ENCODE measurements around the gene MYH14. TPM values are rescaled to one million over a fixed set of nuclear protein-coding genes. Genes with fewer than 3 reads are reported as not detected.
A peak's percentile ranks its signal among the peaks of the same experiment; 100 is the strongest.

The MYH14 gene
- total and polyA plus RNA-seq, 5 donors, result 69.9 to 92.9 (median 73.6) TPM

DNA sequence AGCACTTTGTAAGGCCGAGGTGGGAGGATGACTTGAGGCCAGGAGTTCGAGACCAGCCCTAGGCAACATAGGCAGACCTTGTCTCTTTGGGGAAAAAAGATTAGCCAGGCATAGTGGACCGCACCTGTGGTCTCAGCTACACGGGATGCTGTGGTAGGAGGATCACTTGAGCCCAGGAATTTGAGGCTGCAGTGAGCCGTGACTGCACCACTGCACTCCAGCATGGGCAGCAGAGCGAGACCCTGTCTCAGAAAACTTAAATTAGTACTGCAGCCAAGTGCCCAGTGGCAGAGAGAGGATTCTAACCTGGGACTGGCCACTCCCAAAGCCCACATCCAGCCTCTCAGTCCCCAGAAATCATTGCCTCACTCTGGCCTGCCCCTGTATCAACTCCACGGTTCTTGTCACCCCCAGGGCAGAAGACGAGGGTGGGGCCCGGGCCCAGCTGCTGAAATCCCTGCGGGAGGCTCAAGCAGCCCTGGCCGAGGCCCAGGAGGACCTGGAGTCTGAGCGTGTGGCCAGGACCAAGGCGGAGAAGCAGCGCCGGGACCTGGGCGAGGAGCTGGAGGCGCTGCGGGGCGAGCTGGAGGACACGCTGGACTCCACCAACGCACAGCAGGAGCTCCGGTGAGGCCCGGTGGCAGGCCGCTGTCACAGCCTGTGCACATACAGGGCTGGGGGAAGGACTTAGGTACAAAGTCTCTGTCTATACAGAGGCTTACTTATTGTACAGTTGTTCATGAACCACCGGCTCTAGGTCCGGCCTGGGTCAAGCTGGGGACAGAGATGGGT is 72.4 kb downstream of the MYH14 start:
- ATAC-seq, result no peak
- H3K4me1 ChIP-seq (ENCODE audit: control insufficient read depth, insufficient read depth, low read length), result no peaks in the 10 kb centered on the region
- H3K4me3 ChIP-seq (ENCODE audit: low read length), result no peak overlapping the region
- no peaks in the 10 kb centered on the region for H3K27me3 ChIP-seq (ENCODE audit: control insufficient read depth, insufficient read depth)
- no peak overlapping the region for H3K27ac ChIP-seq (ENCODE audit: low read length)
- intact Hi-C loops (cut with DNase I), result no loop called here
- DNase-seq, result no peak
- WGBS, result 76% methylated on average over 26 of the region's 26 CpGs
- H3K9me3 ChIP-seq (ENCODE audit: control insufficient read depth, low read length), result no peaks in the 10 kb centered on the region

DNA sequence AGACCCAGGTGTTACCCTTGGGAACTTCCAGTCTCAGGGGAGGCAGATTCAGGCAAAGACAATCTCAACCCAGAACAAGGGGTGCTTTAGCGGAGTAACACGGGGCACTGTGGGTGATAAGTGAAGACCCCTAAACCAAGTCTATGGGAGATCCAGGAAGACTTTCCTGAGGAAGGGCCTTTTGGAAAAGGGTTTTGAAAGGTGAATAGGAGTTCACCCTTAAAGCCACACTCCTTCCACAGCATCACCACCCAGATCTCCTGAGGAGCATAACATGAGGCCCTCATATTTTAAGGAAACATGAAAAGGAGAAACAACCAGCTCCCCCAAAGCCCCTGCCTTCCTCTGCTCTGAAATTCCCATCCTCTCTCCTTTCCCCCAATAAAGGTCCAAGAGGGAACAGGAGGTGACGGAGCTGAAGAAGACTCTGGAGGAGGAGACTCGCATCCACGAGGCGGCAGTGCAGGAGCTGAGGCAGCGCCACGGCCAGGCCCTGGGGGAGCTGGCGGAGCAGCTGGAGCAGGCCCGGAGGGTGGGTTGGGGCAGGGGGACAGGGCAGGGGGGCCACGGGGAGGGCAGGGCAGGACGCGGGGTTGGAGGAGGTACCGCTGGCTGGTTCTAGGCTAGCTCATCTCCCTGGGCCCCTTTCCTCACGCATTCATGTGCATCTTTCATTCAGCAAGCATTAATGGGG is 73.1 kb downstream of the MYH14 start:
- H3K4me3 ChIP-seq (ENCODE audit: low read length), result no peak overlapping the region
- 84% methylated on average over 15 of the region's 15 CpGs for WGBS
- ATAC-seq, result no peak
- no peaks in the 10 kb centered on the region for H3K9me3 ChIP-seq (ENCODE audit: control insufficient read depth, low read length)
- no peaks in the 10 kb centered on the region for H3K27me3 ChIP-seq (ENCODE audit: control insufficient read depth, insufficient read depth)
- intact Hi-C loops (cut with DNase I), result no loop called here
- no peak overlapping the region for H3K27ac ChIP-seq (ENCODE audit: low read length)
- DNase-seq, result no peak
- no peaks in the 10 kb centered on the region for H3K4me1 ChIP-seq (ENCODE audit: control insufficient read depth, insufficient read depth, low read length)

DNA sequence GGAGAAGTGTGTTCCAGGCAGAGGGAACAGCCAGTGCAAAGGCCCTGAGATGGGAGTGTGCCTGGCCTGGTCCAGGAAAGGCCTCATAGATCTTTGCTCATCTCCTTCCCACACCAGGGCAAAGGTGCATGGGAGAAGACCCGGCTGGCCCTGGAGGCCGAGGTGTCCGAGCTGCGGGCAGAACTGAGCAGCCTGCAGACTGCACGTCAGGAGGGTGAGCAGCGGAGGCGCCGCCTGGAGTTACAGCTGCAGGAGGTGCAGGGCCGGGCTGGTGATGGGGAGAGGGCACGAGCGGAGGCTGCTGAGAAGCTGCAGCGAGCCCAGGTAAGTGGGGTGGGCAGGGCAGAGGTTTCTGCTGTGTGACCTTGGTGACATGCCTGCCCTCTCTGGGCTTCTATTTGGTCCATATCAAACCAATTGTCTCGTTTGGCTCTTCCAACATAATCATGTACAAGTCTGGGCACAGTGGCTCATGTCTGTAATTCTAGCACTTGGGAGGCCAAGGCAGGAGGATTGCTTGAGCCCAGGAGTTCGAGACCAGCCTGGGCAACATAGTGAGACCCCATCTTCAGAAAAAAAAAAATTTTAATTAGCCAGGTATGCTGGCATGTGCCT is 74.7 kb downstream of the MYH14 start:
- no peak overlapping the region for H3K4me3 ChIP-seq (ENCODE audit: low read length)

DNA sequence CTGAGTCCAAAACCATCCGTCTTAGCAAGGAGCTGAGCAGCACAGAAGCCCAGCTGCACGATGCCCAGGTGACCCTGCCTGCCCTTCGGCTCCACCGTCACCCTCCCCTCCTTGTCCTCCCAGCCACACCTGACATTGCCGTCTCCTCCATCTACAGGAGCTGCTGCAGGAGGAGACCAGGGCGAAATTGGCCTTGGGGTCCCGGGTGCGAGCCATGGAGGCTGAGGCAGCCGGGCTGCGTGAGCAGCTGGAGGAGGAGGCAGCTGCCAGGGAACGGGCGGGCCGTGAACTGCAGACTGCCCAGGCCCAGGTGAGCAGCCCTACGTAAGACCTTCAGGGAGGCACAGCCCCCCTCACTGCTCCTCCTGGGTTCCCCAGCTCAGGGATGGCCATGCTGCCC is 76.7 kb downstream of the MYH14 start:
- peak in 1 of 2 donors; percentile 38 for ATAC-seq
- Histone ChIP-seq H3K4me3 (ENCODE audit: low read length) (no peak overlapping the region), H3K27me3 (ENCODE audit: control insufficient read depth, insufficient read depth) (no peaks in the 10 kb centered on the region), H3K27ac (ENCODE audit: low read length) (no peak overlapping the region), H3K9me3 (ENCODE audit: control insufficient read depth, low read length) (no peaks in the 10 kb centered on the region), H3K4me1 (ENCODE audit: control insufficient read depth, insufficient read depth, low read length) (no peaks in the 10 kb centered on the region)
- no peak for DNase-seq
- 79% methylated on average over 14 of the region's 14 CpGs for WGBS
- intact Hi-C loops (cut with DNase I), result no loop called here

More for the DNA sequence above, 74.7 kb downstream of the MYH14 start:
- H3K9me3 ChIP-seq (ENCODE audit: control insufficient read depth, low read length), result no peaks in the 10 kb centered on the region
- no peaks in the 10 kb centered on the region for H3K4me1 ChIP-seq (ENCODE audit: control insufficient read depth, insufficient read depth, low read length)
- no peak for ATAC-seq
- intact Hi-C loops (cut with DNase I), result no loop called here
- WGBS, result 91% methylated on average over 14 of the region's 14 CpGs
- no peak for DNase-seq
- H3K27me3 ChIP-seq (ENCODE audit: control insufficient read depth, insufficient read depth), result no peaks in the 10 kb centered on the region
- H3K27ac ChIP-seq (ENCODE audit: low read length), result no peak overlapping the region

DNA sequence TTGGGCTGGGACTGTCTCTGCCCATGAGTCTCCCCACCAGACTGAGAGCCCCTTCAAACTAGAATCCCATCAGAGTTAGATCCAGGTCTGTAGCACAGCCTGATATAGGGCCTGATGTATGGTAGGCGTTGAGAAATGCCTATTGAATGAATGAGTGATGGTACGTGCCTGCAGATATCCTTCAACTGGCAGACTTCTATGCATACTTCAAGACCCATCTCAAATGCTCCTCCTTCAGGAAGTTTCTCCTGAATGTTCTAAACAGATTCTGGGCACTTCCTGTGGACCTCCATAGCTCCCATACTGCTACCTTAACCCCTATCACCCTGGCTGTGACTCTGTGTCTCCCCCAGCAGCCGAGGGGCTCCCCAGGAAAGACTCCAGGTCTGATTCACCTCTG is 77.6 kb downstream of the MYH14 start:
- ATAC-seq, result no peak
- no peak overlapping the region for H3K4me3 ChIP-seq (ENCODE audit: low read length)
- no peaks in the 10 kb centered on the region for H3K27me3 ChIP-seq (ENCODE audit: control insufficient read depth, insufficient read depth)
- intact Hi-C loops (cut with DNase I), result no loop called here
- no peak overlapping the region for H3K27ac ChIP-seq (ENCODE audit: low read length)
- 62% methylated on average over 3 of the region's 3 CpGs for WGBS
- DNase-seq, result no peak
- no peaks in the 10 kb centered on the region for H3K9me3 ChIP-seq (ENCODE audit: control insufficient read depth, low read length)
- H3K4me1 ChIP-seq (ENCODE audit: control insufficient read depth, insufficient read depth, low read length), result no peaks in the 10 kb centered on the region

DNA sequence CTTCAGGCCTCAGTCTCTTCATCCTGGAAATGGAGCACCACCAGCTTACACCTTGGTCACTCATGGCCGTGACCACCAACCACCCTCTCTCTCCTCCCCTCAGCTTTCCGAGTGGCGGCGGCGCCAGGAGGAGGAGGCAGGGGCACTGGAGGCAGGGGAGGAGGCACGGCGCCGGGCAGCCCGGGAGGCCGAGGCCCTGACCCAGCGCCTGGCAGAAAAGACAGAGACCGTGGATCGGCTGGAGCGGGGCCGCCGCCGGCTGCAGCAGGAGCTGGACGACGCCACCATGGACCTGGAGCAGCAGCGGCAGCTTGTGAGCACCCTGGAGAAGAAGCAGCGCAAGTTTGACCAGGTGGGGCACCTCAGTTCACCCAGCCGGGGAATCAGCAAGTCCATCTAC is 78.1 kb downstream of the MYH14 start:
- no peak overlapping the region for H3K27ac ChIP-seq (ENCODE audit: low read length)
- no peaks in the 10 kb centered on the region for H3K4me1 ChIP-seq (ENCODE audit: control insufficient read depth, insufficient read depth, low read length)
- H3K4me3 ChIP-seq (ENCODE audit: low read length), result no peak overlapping the region
- H3K9me3 ChIP-seq (ENCODE audit: control insufficient read depth, low read length), result no peaks in the 10 kb centered on the region
- intact Hi-C loops (cut with DNase I), result no loop called here
- no peaks in the 10 kb centered on the region for H3K27me3 ChIP-seq (ENCODE audit: control insufficient read depth, insufficient read depth)
- no peak for ATAC-seq
- WGBS, result 93% methylated on average over 22 of the region's 22 CpGs
- no peak for DNase-seq

DNA sequence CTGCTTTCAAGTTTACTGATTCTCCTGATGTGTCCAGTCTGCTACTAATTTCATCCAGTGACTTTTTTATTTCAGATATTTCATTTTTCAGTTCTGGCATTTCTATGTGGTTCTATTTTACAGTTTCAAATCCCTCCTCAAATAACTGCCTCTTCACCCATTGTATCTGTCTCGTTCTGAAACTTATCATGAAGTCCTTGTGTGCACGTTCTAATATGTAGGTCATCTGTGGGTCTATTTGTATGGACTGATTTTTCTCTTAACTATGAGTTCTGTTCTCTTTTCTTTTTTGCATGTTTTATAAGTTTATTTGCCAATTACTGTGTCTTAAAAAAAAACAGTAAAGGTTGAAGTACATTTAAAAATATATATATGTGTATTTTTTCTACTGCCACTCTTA is 82.4 kb downstream of the MYH14 start:
- Histone ChIP-seq H3K27ac (ENCODE audit: low read length) (no peak overlapping the region), H3K9me3 (ENCODE audit: control insufficient read depth, low read length) (no peaks in the 10 kb centered on the region), H3K27me3 (ENCODE audit: control insufficient read depth, insufficient read depth) (no peaks in the 10 kb centered on the region), H3K4me1 (ENCODE audit: control insufficient read depth, insufficient read depth, low read length) (no peaks in the 10 kb centered on the region), H3K4me3 (ENCODE audit: low read length) (no peak overlapping the region)
- ATAC-seq, result no peak
- no peak for DNase-seq
- 73% methylated on average over 2 of the region's 2 CpGs for WGBS
- intact Hi-C loops (cut with DNase I), result no loop called here

DNA sequence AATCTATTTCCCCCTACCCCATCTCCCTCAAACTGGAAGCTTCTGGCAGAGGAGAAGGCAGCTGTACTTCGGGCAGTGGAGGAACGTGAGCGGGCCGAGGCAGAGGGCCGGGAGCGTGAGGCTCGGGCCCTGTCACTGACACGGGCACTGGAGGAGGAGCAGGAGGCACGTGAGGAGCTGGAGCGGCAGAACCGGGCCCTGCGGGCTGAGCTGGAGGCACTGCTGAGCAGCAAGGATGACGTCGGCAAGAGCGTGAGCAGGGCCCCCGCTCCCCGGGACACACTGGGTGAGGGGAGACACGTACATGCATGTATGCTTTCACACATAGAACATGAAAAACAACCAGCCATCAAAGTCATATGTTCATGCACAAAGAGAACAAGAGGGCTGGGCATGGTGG is 83.0 kb downstream of the MYH14 start:
- no peaks in the 10 kb centered on the region for H3K4me1 ChIP-seq (ENCODE audit: control insufficient read depth, insufficient read depth, low read length)
- 90% methylated on average over 18 of the region's 18 CpGs for WGBS
- intact Hi-C loops (cut with DNase I), result no loop called here
- H3K4me3 ChIP-seq (ENCODE audit: low read length), result no peak overlapping the region
- no peak for DNase-seq
- H3K27me3 ChIP-seq (ENCODE audit: control insufficient read depth, insufficient read depth), result no peaks in the 10 kb centered on the region
- H3K27ac ChIP-seq (ENCODE audit: low read length), result no peak overlapping the region
- H3K9me3 ChIP-seq (ENCODE audit: control insufficient read depth, low read length), result no peaks in the 10 kb centered on the region
- ATAC-seq, result no peak

DNA sequence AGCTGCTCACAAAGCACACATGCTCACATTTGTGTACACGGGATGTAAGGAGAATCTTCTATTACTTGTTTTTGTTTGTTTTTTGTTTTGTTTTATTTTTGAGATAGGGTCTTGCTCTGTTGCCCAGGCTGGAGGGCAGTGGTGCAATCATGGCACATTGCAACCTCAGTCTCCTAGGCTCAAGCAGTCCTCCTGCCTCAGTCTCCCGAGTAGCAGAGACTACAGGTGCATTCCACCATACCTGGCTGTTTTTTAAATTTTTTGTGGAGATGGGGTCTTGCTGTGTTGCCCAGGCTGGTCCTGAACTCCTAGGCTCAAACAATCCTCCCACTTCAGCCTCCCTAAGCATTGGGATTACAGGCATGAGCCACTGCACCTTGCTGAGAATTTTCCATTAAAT is 83.9 kb downstream of the MYH14 start:
- Histone ChIP-seq H3K9me3 (ENCODE audit: control insufficient read depth, low read length) (no peaks in the 10 kb centered on the region), H3K4me1 (ENCODE audit: control insufficient read depth, insufficient read depth, low read length) (no peaks in the 10 kb centered on the region), H3K27ac (ENCODE audit: low read length) (no peak overlapping the region), H3K4me3 (ENCODE audit: low read length) (no peak overlapping the region), H3K27me3 (ENCODE audit: control insufficient read depth, insufficient read depth) (no peaks in the 10 kb centered on the region)
- intact Hi-C loops (cut with DNase I), result no loop called here
- DNase-seq (no peak), ATAC-seq (no peak)
- 90% methylated on average over 2 of the region's 2 CpGs for WGBS

DNA sequence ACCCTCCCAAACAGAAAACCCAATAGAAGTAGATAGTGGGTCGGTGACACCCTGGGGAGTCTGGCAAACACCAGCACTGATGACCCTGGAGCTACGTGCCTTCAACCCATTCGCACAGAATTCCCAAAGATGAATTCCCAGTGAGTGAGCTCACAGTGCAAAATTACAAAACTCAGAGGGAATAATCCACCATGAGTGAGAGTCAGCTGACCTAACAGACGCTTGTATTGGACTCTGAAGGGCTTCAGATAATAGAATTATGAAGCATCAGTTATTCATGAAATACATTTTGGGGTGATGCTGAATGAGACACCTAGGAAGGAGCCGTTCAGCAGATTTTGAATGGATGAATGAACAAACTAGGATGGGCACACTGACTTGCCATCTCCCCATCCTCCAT is 85.5 kb downstream of the MYH14 start:
- DNase-seq (no peak), ATAC-seq (no peak)
- no peaks in the 10 kb centered on the region for H3K27me3 ChIP-seq (ENCODE audit: control insufficient read depth, insufficient read depth)
- no peak overlapping the region for H3K4me3 ChIP-seq (ENCODE audit: low read length)
- H3K27ac ChIP-seq (ENCODE audit: low read length), result no peak overlapping the region
- WGBS, result 77% methylated on average over 5 of the region's 5 CpGs
- H3K4me1 ChIP-seq (ENCODE audit: control insufficient read depth, insufficient read depth, low read length), result no peaks in the 10 kb centered on the region
- intact Hi-C loops (cut with DNase I), result no loop called here
- no peaks in the 10 kb centered on the region for H3K9me3 ChIP-seq (ENCODE audit: control insufficient read depth, low read length)

DNA sequence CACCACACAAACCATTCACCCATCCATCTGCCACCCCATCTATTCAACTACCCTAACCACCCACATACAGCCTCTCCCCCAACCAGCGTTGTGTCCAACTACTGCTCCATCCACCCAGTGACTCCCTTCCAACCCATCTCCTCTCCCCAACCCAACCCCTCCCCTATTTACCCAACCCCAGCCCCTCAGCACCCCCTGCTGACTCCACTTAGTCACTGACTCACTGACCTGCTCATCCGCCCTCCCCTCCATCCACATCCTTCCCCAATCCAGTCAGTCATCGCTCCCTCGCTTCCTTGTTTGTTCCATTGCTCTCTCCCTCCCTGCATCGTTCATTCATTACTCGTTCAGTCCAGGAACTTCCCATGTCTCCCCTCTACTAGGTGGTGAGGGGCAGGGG is 86.6 kb downstream of the MYH14 start:
- ATAC-seq, result no peak
- intact Hi-C loops (cut with DNase I), result no loop called here

More for the DNA sequence above, 86.6 kb downstream of the MYH14 start:
- Histone ChIP-seq H3K4me3 (ENCODE audit: low read length) (no peak overlapping the region), H3K27ac (ENCODE audit: low read length) (no peak overlapping the region), H3K27me3 (ENCODE audit: control insufficient read depth, insufficient read depth) (no peaks in the 10 kb centered on the region), H3K4me1 (ENCODE audit: control insufficient read depth, insufficient read depth, low read length) (no peaks in the 10 kb centered on the region), H3K9me3 (ENCODE audit: control insufficient read depth, low read length) (no peaks in the 10 kb centered on the region)
- WGBS, result 67% methylated on average over 6 of the region's 6 CpGs
- no peak for DNase-seq

Data from right cardiac atrium (tissue), 5 donors.